GM12878 (cell line): ENCODE measurements around the gene LRRC70. TPM values are rescaled to one million over a fixed set of nuclear protein-coding genes. Genes with fewer than 3 reads are reported as not detected.

ENCODE experiments used
- ATAC-seq: fragments of 200-7000 bp; cut with Tn5 transposase; 3 replicates; pipeline ENCODE4 v1.9.1; 2020; ENCODE audit warnings: mild to moderate bottlenecking, moderate library complexity
- BruUV-seq: library from RNA; stranded (reverse); fragments of 400-500 nt; replicated peaks from 2 replicates; lab custom pipeline; 2021; lab: Mats Ljungman, UMichigan
- CTCF ChIA-PET: fragments of 300-600 bp; sonication (Branson Sonifier 250); formaldehyde crosslinking; extraction: SDS; loops from one replicate; lab custom pipeline; 2021; ENCODE audit warnings: inconsistent platforms; lab: Yijun Ruan, JAX
- POLR2A ChIA-PET: fragments of 350-600 bp; formaldehyde crosslinking; extraction: SDS; loops from one replicate; lab custom pipeline; 2021; ENCODE audit warnings: inconsistent platforms; lab: Charles Lee
- RAD21 ChIA-PET: fragments of 300-600 bp; sonication (Branson Sonifier 250); formaldehyde crosslinking; loops from one replicate; lab custom pipeline; 2023; ENCODE audit warnings: antibody characterized with exemption; ENCODE audit not compliant: unreplicated experiment; lab: Charles Lee
- SMC1A ChIA-PET: fragments of 300-600 bp; sonication (Branson Sonifier 250); formaldehyde crosslinking; loops from one replicate; lab custom pipeline; 2023; ENCODE audit not compliant: unreplicated experiment, uncharacterized antibody; lab: Charles Lee
- DNase-seq: peaks from one replicate; pipeline ENCODE4 v3.0.0-alpha.2; 2011; ENCODE audit warnings: low read depth, low spot score
- FAIRE-seq: peaks from 3 replicates; lab custom pipeline; 2011; peaks lifted over from hg19 to GRCh38; lab: Jason Lieb, UNC
- H2AFZ ChIP-seq: 2 replicates; pipeline ENCODE4 v1.6.0; 2011; ENCODE audit warnings: low read depth, low read length, control low read depth; ENCODE audit not compliant: control insufficient read depth
- H3K27ac ChIP-seq: 2 replicates; pipeline ENCODE4 v1.5.1; 2011; ENCODE audit warnings: control low read depth; ENCODE audit not compliant: control insufficient read depth, insufficient read depth
- H3K27me3 ChIP-seq, 2 experiments: replicated peaks in 1 of 2; 2 replicates each; pipeline versions ENCODE4 v1.6.0 to v1.6.1; 2011; ENCODE audit warnings: low read length in 1 of 2; ENCODE audit not compliant: control insufficient read depth in 2 of 2, insufficient read depth in 2 of 2
- H3K36me3 ChIP-seq, 2 experiments: 2 replicates each; pipeline ENCODE4 v1.5.1; 2011; ENCODE audit warnings: low read length in 1 of 2; ENCODE audit not compliant: control insufficient read depth in 2 of 2, insufficient read depth in 2 of 2
- H3K4me1 ChIP-seq: 2 replicates; pipeline ENCODE4 v1.6.1; 2011; ENCODE audit warnings: mild to moderate bottlenecking, low read length, moderate library complexity, mixed read lengths; ENCODE audit not compliant: control insufficient read depth, insufficient read depth
- H3K4me2 ChIP-seq: 2 replicates; pipeline ENCODE4 v1.6.0; 2011; ENCODE audit warnings: control low read depth; ENCODE audit not compliant: control insufficient read depth, insufficient read depth
- H3K4me3 ChIP-seq: fragments of 200-600 bp; sonication (generic); 2 replicates; pipeline ENCODE4 v1.5.1; 2016
- H3K79me2 ChIP-seq: 2 replicates; pipeline ENCODE4 v1.6.0; 2011; ENCODE audit warnings: low read length; ENCODE audit not compliant: control insufficient read depth, insufficient read depth
- H3K9ac ChIP-seq: 2 replicates; pipeline ENCODE4 v1.8.0; 2011; ENCODE audit warnings: low read length, control low read depth, mixed read lengths; ENCODE audit not compliant: control insufficient read depth, insufficient read depth
- H3K9me3 ChIP-seq: replicated peaks from 3 replicates; pipeline ENCODE4 v1.5.1; 2011; ENCODE audit warnings: mild to moderate bottlenecking, low read length; ENCODE audit not compliant: control insufficient read depth, insufficient read depth
- H4K20me1 ChIP-seq: 2 replicates; pipeline ENCODE4 v1.6.0; 2011; ENCODE audit not compliant: control insufficient read depth, insufficient read depth
- CBX3 ChIP-seq: fragments of 200-600 bp; sonication (generic); IDR thresholded peaks from 2 replicates; pipeline ENCODE4 v1.6.1; 2016; ENCODE audit warnings: low read depth, borderline replicate concordance
- CHD4 ChIP-seq: fragments of 200-600 bp; sonication (generic); IDR thresholded peaks from 2 replicates; pipeline ENCODE4 v1.6.1; 2016; ENCODE audit warnings: mild to moderate bottlenecking
- E4F1 ChIP-seq: fragments of 450-650 bp; IDR thresholded peaks from 2 replicates; pipeline ENCODE4 v1.6.1; 2018; ENCODE audit warnings: borderline replicate concordance, mild to moderate bottlenecking; ENCODE audit not compliant: partially characterized antibody
- EP300 ChIP-seq, 2 experiments: fragments of 150-350 bp in 1 of 2; IDR thresholded peaks; 2 replicates each; pipeline ENCODE4 v1.6.1; 2011 to 2012; ENCODE audit warnings: low read depth in 2 of 2, low read length in 2 of 2, borderline replicate concordance in 1 of 2, improper control_type of control experiment in 1 of 2, inconsistent platforms in 1 of 2; ENCODE audit not compliant: control insufficient read depth in 1 of 2
- USF2 ChIP-seq: IDR thresholded peaks from 2 replicates; pipeline ENCODE4 v1.6.1; 2011; ENCODE audit warnings: low read depth, low read length, improper control_type of control experiment, borderline replicate concordance
- ZZZ3 ChIP-seq: IDR thresholded peaks from 2 replicates; pipeline ENCODE4 v1.6.1; 2011; ENCODE audit warnings: low read depth; ENCODE audit not compliant: control insufficient read depth, insufficient read length
- WGBS: methylation state at CpG from one replicate; pipeline ENCODE4 v1.1.6; 2016; ENCODE audit warnings: low lambda C conversion rate; ENCODE audit not compliant: insufficient replicate concordance, insufficient coverage; ENCODE audit errors: missing lambda C conversion rate; 5-methylcytosine and 5-hydroxymethylcytosine counted together
- in situ Hi-C: fragments of 300-500 bp; cut with MboI; formaldehyde crosslinking; loops from 9 replicates; pipeline ENCODE4 v1.14.3; 2018; ENCODE audit warnings: mixed read lengths
- intact Hi-C: fragments of 100-400 bp; cut with micrococcal nuclease; formaldehyde crosslinking; loops from one replicate; pipeline ENCODE4 v1.14.2; 2022; ENCODE audit not compliant: unreplicated experiment
- polyA plus RNA-seq, 11 experiments: library from polyadenylated mRNA; depleted of rRNA in 4 of 11; unstranded in 6 of 11; stranded (reverse) in 5 of 11; fragments of >200 nt; fragmentation: Nextera tagmentation in 4 of 11; fragmentation: Illumina TruSeq in 1 of 11; extraction: Ambion mirVana in 4 of 11; extraction: Trizol in 1 of 11; gene quantifications; 1 replicate in 1 of 11; 2 replicates in 10 of 11; pipeline versions ENCODE4 v1.2.1 to v1.2.3, GENCODE V29; 2011 to 2016; ENCODE audit warnings: inconsistent platforms in 2 of 11, missing spikeins in 2 of 11, low read depth in 1 of 11
- total RNA-seq, 4 experiments: library from RNA; depleted of rRNA in 3 of 4; stranded (reverse); fragments of >200 nt in 3 of 4; fragmentation: Illumina TruSeq in 1 of 4; extraction: Trizol in 1 of 4; gene quantifications; 2 replicates each; pipeline versions ENCODE4 v1.2.1 to v1.2.3, GENCODE V29; 2013 to 2021

LRRC70 gene
- total and polyA plus RNA-seq, 10 of the 15 experiments (the other 5 are each of a cell fraction or from before 2014, with no cell fraction given) = 0.35 to 1.5 (median 0.84) TPM

- in situ Hi-C loops (no loop called here), intact Hi-C loops (no loop called here)
- Histone ChIP-seq H4K20me1 (no peaks in the 10 kb centered on the region), H3K4me1 (no peaks in the 10 kb centered on the region; the same call in 1 of the 2 replicates), H3K79me2 (no peaks in the 10 kb centered on the region), H3K9me3 (no peaks in the 10 kb centered on the region), H3K27me3 (no peaks in the 10 kb centered on the region), H3K4me2 (no peak overlapping the region), H2AFZ (no peak overlapping the region)
- ChIA-PET SMC1A (interaction anchor here (1.3 kb wide), 1 partner anchor 10 kb away, joined by 3 read pairs; no protein-coding TSS in a partner anchor), CTCF (no interaction called here)
- FAIRE-seq = no peak
- TF ChIP-seq CHD4 (no peak), E4F1 (no peak), USF2 (no peak), EP300 (IDR thresholded peaks at IDR 0.05; ENCODE audit: borderline replicate concordance in 1 of 2, control insufficient read depth in 1 of 2, low read depth in 2 of 2, low read length in 2 of 2) (no peak), ZZZ3 (no peak), CBX3 (no peak)
- TF ChIP-seq, all 136 proteins: peak for 0
- ChIA-PET POLR2A (interaction anchor here (0.8 kb wide), 1 partner anchor 12 kb away, joined by 3 read pairs; no protein-coding TSS in a partner anchor), RAD21 (no interaction called here)
- Histone ChIP-seq H3K36me3 (peaks cover 0 to 2% of the 10 kb centered on the region in 2 experiments; a peak in 2 of 4 replicates), H3K9ac (no peak overlapping the region), H3K27ac (no peak overlapping the region), H3K4me3 (no peak overlapping the region)
- WGBS = 53% methylated on average over 1 of the region's 1 CpG
- ATAC-seq = no peak
- BruUV-seq = no TSS peak
- no peak for DNase-seq
Measured at GRCh38 chr5:62593331-62593730, 14.7 kb downstream of the LRRC70 start.
